K562 (cell line): Measurements from ENCODE around the gene SENP8. TPM values are rescaled to one million over a fixed set of nuclear protein-coding genes. Genes with fewer than 3 reads are reported as not detected.

Experiments used
- ATAC-seq: fragments of 200-7000 bp; cut with Tn5 transposase; 3 replicates; pipeline ENCODE4 v1.9.1; 2020; ENCODE audit warnings: moderate library complexity
- BruUV-seq: library from RNA; stranded (reverse); fragments of 400-500 nt; replicated peaks from 2 replicates; lab custom pipeline; 2021; lab: Mats Ljungman, UMichigan
- CTCF ChIA-PET: fragments of 300-600 bp; formaldehyde crosslinking; extraction: SDS; loops from one replicate; lab custom pipeline; 2021; ENCODE audit warnings: low intra/inter-chr PET ratio; lab: Yijun Ruan, JAX
- POLR2A ChIA-PET: fragments of 300-600, 350-650 bp; sonication (Branson Sonifier 250); formaldehyde crosslinking; extraction: SDS; loops from one replicate; lab custom pipeline; 2021; ENCODE audit warnings: antibody characterized with exemption, inconsistent platforms; lab: Yijun Ruan, JAX
- DNase-seq, 4 experiments: peaks; one replicate each; pipeline versions ENCODE4 v3.0.0 to v3.0.0-alpha.2; 2011 to 2018; ENCODE audit warnings: low spot score in 3 of 4, mixed read lengths in 3 of 4; ENCODE audit errors: extremely low read depth in 1 of 4
- FAIRE-seq: peaks from 2 replicates; lab custom pipeline; 2011; peaks lifted over from hg19 to GRCh38; lab: Jason Lieb, UNC
- H2AFZ ChIP-seq: 2 replicates; pipeline ENCODE4 v1.6.0; 2011; ENCODE audit warnings: low read depth, low read length, control low read depth, inconsistent platforms
- H3K27ac ChIP-seq: fragments of 200-600 bp; 3 replicates; pipeline ENCODE4 v1.8.0; 2011; ENCODE audit warnings: low read depth, mild to moderate bottlenecking, control low read depth, inconsistent platforms, low read length, moderate library complexity, mixed read lengths; ENCODE audit errors: extremely low read depth
- H3K27me3 ChIP-seq, 2 experiments: fragments of 300-600 bp in 1 of 2; 2 replicates in 1 of 2; 3 replicates in 1 of 2; pipeline versions ENCODE4 v1.6.0 to v1.8.0; 2011; ENCODE audit warnings: inconsistent platforms in 2 of 2, low read length in 2 of 2, mild to moderate bottlenecking in 1 of 2, mixed read lengths in 1 of 2, moderate library complexity in 1 of 2; ENCODE audit not compliant: control insufficient read depth in 2 of 2, insufficient read depth in 2 of 2
- H3K36me3 ChIP-seq: fragments of 300-600 bp; 3 replicates; pipeline ENCODE4 v1.8.0; 2011; ENCODE audit warnings: mild to moderate bottlenecking, low read length, inconsistent platforms; ENCODE audit not compliant: control insufficient read depth, insufficient read depth
- H3K4me1 ChIP-seq, 2 experiments: fragments of 200-600 bp in 1 of 2; replicated peaks in 1 of 2; 2 replicates in 1 of 2; 3 replicates in 1 of 2; pipeline versions ENCODE4 v1.5.1 to v1.8.0; 2011; ENCODE audit warnings: inconsistent platforms in 2 of 2, low read length in 2 of 2, mild to moderate bottlenecking in 1 of 2, mixed read lengths in 1 of 2, moderate library complexity in 1 of 2; ENCODE audit not compliant: control insufficient read depth in 2 of 2, insufficient read depth in 2 of 2
- H3K4me2 ChIP-seq: 2 replicates; pipeline ENCODE4 v1.6.1; 2011; ENCODE audit warnings: low read length, control low read depth, inconsistent platforms, mixed read lengths; ENCODE audit not compliant: insufficient read depth
- H3K4me3 ChIP-seq: fragments of 200-600 bp; sonication (generic), shearing (Covaris generic); 2 replicates; pipeline ENCODE4 v1.5.1; 2016; ENCODE audit warnings: control low read depth, inconsistent platforms
- H3K79me2 ChIP-seq: fragments of 200-600 bp; 3 replicates; pipeline ENCODE4 v1.8.0; 2011; ENCODE audit warnings: low read length, inconsistent platforms; ENCODE audit not compliant: control insufficient read depth, insufficient read depth
- H3K9ac ChIP-seq, 2 experiments: 2 replicates each; pipeline versions ENCODE4 v1.6.0 to v1.6.1; 2011; ENCODE audit warnings: low read depth in 2 of 2, low read length in 2 of 2, control low read depth in 1 of 2, inconsistent platforms in 1 of 2, mild to moderate bottlenecking in 1 of 2, mixed read lengths in 1 of 2; ENCODE audit not compliant: insufficient read depth in 1 of 2
- H3K9me1 ChIP-seq: one replicate; pipeline ENCODE4 v1.6.0; 2011; ENCODE audit warnings: inconsistent platforms, mild to moderate bottlenecking, low read length, moderate library complexity; ENCODE audit not compliant: control insufficient read depth, insufficient read depth
- H3K9me3 ChIP-seq: replicated peaks from 2 replicates; pipeline ENCODE4 v1.5.1; 2011; ENCODE audit warnings: low read depth, low read length, inconsistent platforms; ENCODE audit not compliant: control insufficient read depth, insufficient read depth
- H4K20me1 ChIP-seq: replicated peaks from 2 replicates; pipeline ENCODE4 v1.6.1; 2011; ENCODE audit warnings: low read length, inconsistent platforms, mixed read lengths; ENCODE audit not compliant: control insufficient read depth, insufficient read depth
- CBX3 ChIP-seq, 2 experiments: IDR thresholded peaks; 1 replicate in 1 of 2; 2 replicates in 1 of 2; pipeline ENCODE4 v1.6.1; 2012; ENCODE audit warnings: inconsistent platforms in 2 of 2, low read length in 2 of 2, borderline replicate concordance in 1 of 2, control low read depth in 1 of 2
- JUND ChIP-seq, 2 experiments: IDR thresholded peaks; 2 replicates in 1 of 2; 3 replicates in 1 of 2; pipeline ENCODE4 v1.6.1; 2011; ENCODE audit warnings: borderline replicate concordance in 2 of 2, low read depth in 2 of 2, low read length in 2 of 2, improper control_type of control experiment in 1 of 2, missing biosample characterization in 1 of 2, missing genetic modification characterization in 1 of 2, missing genetic modification reagents in 1 of 2
- RBM15 ChIP-seq: fragments of 200-400 bp; formaldehyde crosslinking; IDR thresholded peaks from 2 replicates; pipeline ENCODE4 v1.6.1; 2018; ENCODE audit warnings: mild to moderate bottlenecking, low read length, moderate library complexity; ENCODE audit not compliant: insufficient read depth
- ZBTB17 ChIP-seq: fragments of 450-650 bp; formaldehyde crosslinking; IDR thresholded peaks from 2 replicates; pipeline ENCODE4 v1.4.0; 2020; ENCODE audit warnings: mild to moderate bottlenecking
- WGBS: fragments of 100-300 bp; shearing (Covaris generic); methylation state at CpG from one replicate; pipeline ENCODE4 v1.1.6; 2016; ENCODE audit warnings: low coverage, mixed read lengths; ENCODE audit not compliant: insufficient coverage; ENCODE audit errors: missing lambda C conversion rate; 5-methylcytosine and 5-hydroxymethylcytosine counted together
- in situ Hi-C: fragments of 300-500 bp; cut with MboI; formaldehyde crosslinking; loops from 4 replicates; pipeline ENCODE4 v1.15.0; 2018; ENCODE audit warnings: inconsistent platforms, mixed read lengths
- intact Hi-C: fragments of 100-400 bp; cut with micrococcal nuclease; formaldehyde crosslinking; loops from 2 replicates; pipeline ENCODE4 v1.14.2; 2022
- polyA plus RNA-seq, 8 experiments: library from polyadenylated mRNA; depleted of rRNA in 4 of 8; stranded (reverse) in 5 of 8; unstranded in 3 of 8; fragments of >200 nt; fragmentation: Nextera tagmentation in 2 of 8; fragmentation: Illumina TruSeq in 1 of 8; extraction: Ambion mirVana in 2 of 8; extraction: Trizol in 1 of 8; gene quantifications; 2 replicates each; pipeline versions ENCODE4 v1.2.1 to v1.2.3, GENCODE V29; 2011 to 2014; ENCODE audit warnings: inconsistent platforms in 1 of 8, missing spikeins in 1 of 8
- total RNA-seq, 7 experiments: library from RNA; depleted of rRNA in 6 of 7; stranded (reverse); fragments of >200 nt in 6 of 7; fragmentation: Illumina TruSeq in 2 of 7; extraction: Trizol in 2 of 7; gene quantifications; 2 replicates each; pipeline versions ENCODE4 v1.2.1 to v1.2.3, GENCODE V29; 2011 to 2021; ENCODE audit warnings: low replicate concordance in 1 of 7

SENP8 gene
- total and polyA plus RNA-seq, 9 of the 15 experiments (the other 6 are each of a cell fraction or from before 2014, with no cell fraction given) = 1.4 to 5.4 (median 2.4) TPM

DNA sequence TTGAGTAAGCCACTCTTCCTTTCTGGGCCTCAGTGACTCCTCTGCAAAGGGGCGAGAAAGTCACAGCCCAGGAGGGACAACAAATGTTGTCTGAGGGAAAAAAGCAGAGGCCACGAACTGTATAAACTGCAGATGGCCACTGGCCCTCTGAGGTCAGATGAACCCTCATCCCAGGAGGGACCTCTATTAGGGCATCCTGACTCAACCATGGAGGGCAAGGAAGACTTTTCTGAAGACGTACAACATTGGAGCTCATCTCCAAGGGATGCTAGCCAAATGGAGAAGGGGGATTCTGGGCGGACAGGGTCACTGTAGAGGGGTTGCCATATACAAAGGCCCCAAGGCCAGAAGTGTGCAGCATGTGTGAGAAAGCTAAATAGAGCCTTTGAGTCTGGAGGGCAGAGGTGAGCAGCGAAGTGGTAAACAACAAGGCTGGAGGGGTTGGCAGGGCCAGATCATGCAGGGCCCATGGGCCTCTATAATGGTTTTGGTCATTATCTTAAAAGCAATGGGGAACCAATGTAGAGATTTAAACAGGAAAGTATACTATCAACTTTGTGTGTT is 62.6 kb downstream of the SENP8 start:
- CTCF ChIA-PET = no interaction called here
- H4K20me1 ChIP-seq = 0 out of 2 replicates have a peak, but pooled peaks cover 4% of the 10 kb centered on the region
- H3K79me2 ChIP-seq = no peaks in the 10 kb centered on the region
- TF ChIP-seq RBM15 (no peak), JUND (IDR thresholded peaks at IDR 0.05; ENCODE audit: borderline replicate concordance, low read depth, low read length) (no peak), JUND (tag; IDR thresholded peaks at IDR 0.05; ENCODE audit: borderline replicate concordance, low read depth, low read length) (no peak), ZBTB17 (CRISPR knock-in tag) (no peak), CBX3 (IDR thresholded peaks at IDR 0.05; ENCODE audit: borderline replicate concordance in 1 of 2, low read length in 2 of 2) (no peak)
- intact Hi-C loops (no loop called here), in situ Hi-C loops (no loop called here)
- no peaks in the 10 kb centered on the region for H3K9me1 ChIP-seq
- WGBS = 3% methylated on average over 5 of the region's 5 CpGs
- H3K9me3 ChIP-seq = no peaks in the 10 kb centered on the region
- FAIRE-seq (no peak), ATAC-seq (no peak), DNase-seq (no peak)
- peaks cover 47 to 67% of the 10 kb centered on the region in 2 experiments for H3K27me3 ChIP-seq
- H3K4me1 ChIP-seq = peaks cover 0 to 7% of the 10 kb centered on the region in 2 experiments; a peak in 1 of 5 replicates
- POLR2A ChIA-PET = interaction anchor here (0.7 kb wide), 1 partner anchor 441 kb away, joined by 3 read pairs; no protein-coding TSS in a partner anchor
- no peak overlapping the region for H2AFZ ChIP-seq
- H3K36me3 ChIP-seq = no peaks in the 10 kb centered on the region
- H3K9ac ChIP-seq = no peak overlapping the region
- BruUV-seq = no TSS peak
- no peak overlapping the region for H3K4me2 ChIP-seq
- H3K27ac ChIP-seq = no peak overlapping the region
- H3K4me3 ChIP-seq = no peak overlapping the region
